Measurements from ENCODE around the gene GUCA2B. TPM values are rescaled to one million over a fixed set of nuclear protein-coding genes. Genes with fewer than 3 reads are reported as not detected.

The GUCA2B gene
- total and polyA plus RNA-seq, 7 donors = 0.06 TPM; not detected in 6

GRCh38 chr1:42127767-42128166, 25.4 kb upstream of the GUCA2B start:
- Histone ChIP-seq H3K4me1 (no peaks in the 10 kb centered on the region), H3K27ac (no peak overlapping the region), H3K36me3 (ENCODE audit: insufficient read depth in 1 of 2, low read depth in 1 of 2) (no peaks in the 10 kb centered on the region), H3K9me3 (no peaks in the 10 kb centered on the region), H3K4me3 (no peak overlapping the region), H3K27me3 (ENCODE audit: insufficient read depth in 3 of 3, low read length in 2 of 3) (peaks cover 0 to 4% (median 2%) of the 10 kb centered on the region in 3 donors)
- 80 to 88% (median 81%) methylated on average over 6 of the region's 6 CpGs for WGBS, 3 donors
- ATAC-seq (no peak), DNase-seq (no peak)
- TF ChIP-seq, protein P1, sequence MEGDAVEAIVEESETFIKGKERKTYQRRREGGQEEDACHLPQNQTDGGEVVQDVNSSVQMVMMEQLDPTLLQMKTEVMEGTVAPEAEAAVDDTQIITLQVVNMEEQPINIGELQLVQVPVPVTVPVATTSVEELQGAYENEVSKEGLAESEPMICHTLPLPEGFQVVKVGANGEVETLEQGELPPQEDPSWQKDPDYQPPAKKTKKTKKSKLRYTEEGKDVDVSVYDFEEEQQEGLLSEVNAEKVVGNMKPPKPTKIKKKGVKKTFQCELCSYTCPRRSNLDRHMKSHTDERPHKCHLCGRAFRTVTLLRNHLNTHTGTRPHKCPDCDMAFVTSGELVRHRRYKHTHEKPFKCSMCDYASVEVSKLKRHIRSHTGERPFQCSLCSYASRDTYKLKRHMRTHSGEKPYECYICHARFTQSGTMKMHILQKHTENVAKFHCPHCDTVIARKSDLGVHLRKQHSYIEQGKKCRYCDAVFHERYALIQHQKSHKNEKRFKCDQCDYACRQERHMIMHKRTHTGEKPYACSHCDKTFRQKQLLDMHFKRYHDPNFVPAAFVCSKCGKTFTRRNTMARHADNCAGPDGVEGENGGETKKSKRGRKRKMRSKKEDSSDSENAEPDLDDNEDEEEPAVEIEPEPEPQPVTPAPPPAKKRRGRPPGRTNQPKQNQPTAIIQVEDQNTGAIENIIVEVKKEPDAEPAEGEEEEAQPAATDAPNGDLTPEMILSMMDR (IDR thresholded peaks at IDR 0.05) = no peak
- intact Hi-C loops (cut with DNase I) = no loop called here

DNA sequence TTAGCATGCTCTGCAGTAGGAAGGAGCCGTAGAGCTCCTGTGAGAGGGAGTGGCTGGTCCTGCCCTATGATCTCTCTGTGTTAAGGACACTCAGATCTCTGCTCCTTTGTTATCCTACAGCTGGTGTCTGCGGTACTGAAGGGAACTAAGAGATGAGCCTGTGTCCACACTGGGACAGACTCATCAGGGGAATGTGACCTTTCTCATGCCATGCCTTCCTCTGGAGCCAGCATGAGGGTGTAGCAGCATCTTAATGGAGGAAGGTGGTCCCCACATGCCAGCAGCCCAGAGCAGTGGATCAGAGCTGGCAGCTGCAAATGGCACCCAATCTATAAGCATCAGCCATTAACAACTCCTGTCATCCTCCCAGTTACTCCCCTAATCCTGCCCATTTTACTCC, 24.7 kb upstream of the GUCA2B start:
- H3K36me3 ChIP-seq (ENCODE audit: insufficient read depth in 1 of 2, low read depth in 1 of 2) = no peaks in the 10 kb centered on the region
- H3K27ac ChIP-seq = no peak overlapping the region
- intact Hi-C loops (cut with DNase I) = no loop called here
- WGBS, 3 donors = 52 to 57% (median 52%) methylated on average over 2 of the region's 2 CpGs
- H3K4me1 ChIP-seq = no peaks in the 10 kb centered on the region
- no peak for ATAC-seq
- no peak for DNase-seq
- peaks cover 0 to 4% (median 2%) of the 10 kb centered on the region in 3 donors for H3K27me3 ChIP-seq (ENCODE audit: insufficient read depth in 3 of 3, low read length in 2 of 3)
- TF ChIP-seq, protein P1 (IDR thresholded peaks at IDR 0.05) = no peak
- no peaks in the 10 kb centered on the region for H3K9me3 ChIP-seq
- H3K4me3 ChIP-seq = no peak overlapping the region

DNA sequence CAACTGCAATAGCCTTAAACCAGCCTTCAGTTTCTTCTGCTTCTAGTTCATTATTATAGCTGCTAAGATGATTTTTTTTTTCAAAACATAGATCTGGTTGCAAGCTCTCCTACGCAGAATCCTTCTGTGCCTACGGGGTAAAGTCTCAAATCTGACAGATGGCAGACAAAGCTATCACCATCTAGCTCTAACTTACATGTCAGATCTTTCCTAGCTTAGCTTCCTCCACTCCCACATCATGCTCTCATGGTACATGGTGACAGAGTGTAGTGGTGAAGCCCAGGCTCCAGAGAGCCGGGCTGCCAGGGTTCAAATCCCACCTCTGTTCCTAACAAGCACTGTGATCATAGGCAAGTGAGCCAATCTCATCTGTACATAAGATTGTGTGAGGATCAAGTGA, 24.2 kb upstream of the GUCA2B start:
- no peak for ATAC-seq

GRCh38 chr1:42130061-42130660, 23.0 kb upstream of the GUCA2B start:
- ATAC-seq = no peak
- Histone ChIP-seq H3K27me3 (ENCODE audit: insufficient read depth in 3 of 3, low read length in 2 of 3) (peaks cover 0 to 4% (median 2%) of the 10 kb centered on the region in 3 donors), H3K4me1 (no peaks in the 10 kb centered on the region), H3K27ac (no peak overlapping the region), H3K4me3 (no peak overlapping the region), H3K9me3 (no peaks in the 10 kb centered on the region), H3K36me3 (ENCODE audit: insufficient read depth in 1 of 2, low read depth in 1 of 2) (no peaks in the 10 kb centered on the region)
- intact Hi-C loops (cut with DNase I) = no loop called here
- WGBS, 3 donors = 75 to 78% (median 76%) methylated on average over 5 of the region's 5 CpGs
- DNase-seq = no peak
- TF ChIP-seq, protein P1 (IDR thresholded peaks at IDR 0.05) = no peak

More for the DNA sequence above, 24.2 kb upstream of the GUCA2B start:
- WGBS, 3 donors = 58 to 74% (median 62%) methylated on average over 3 of the region's 3 CpGs
- no peak for DNase-seq
- peaks cover 0 to 4% (median 2%) of the 10 kb centered on the region in 3 donors for H3K27me3 ChIP-seq (ENCODE audit: insufficient read depth in 3 of 3, low read length in 2 of 3)
- H3K36me3 ChIP-seq (ENCODE audit: insufficient read depth in 1 of 2, low read depth in 1 of 2) = no peaks in the 10 kb centered on the region
- H3K4me3 ChIP-seq = no peak overlapping the region
- intact Hi-C loops (cut with DNase I) = no loop called here
- no peaks in the 10 kb centered on the region for H3K9me3 ChIP-seq
- no peaks in the 10 kb centered on the region for H3K4me1 ChIP-seq
- TF ChIP-seq, protein P1 (IDR thresholded peaks at IDR 0.05) = no peak
- no peak overlapping the region for H3K27ac ChIP-seq

GRCh38 chr1:42133390-42133789, 19.8 kb upstream of the GUCA2B start:
- no peaks in the 10 kb centered on the region for H3K4me1 ChIP-seq
- 87 to 89% (median 88%) methylated on average over 5 of the region's 5 CpGs for WGBS, 3 donors
- no peak for ATAC-seq
- peaks cover 0 to 4% (median 2%) of the 10 kb centered on the region in 3 donors for H3K27me3 ChIP-seq (ENCODE audit: insufficient read depth in 3 of 3, low read length in 2 of 3)
- no peak overlapping the region for H3K27ac ChIP-seq
- no peaks in the 10 kb centered on the region for H3K36me3 ChIP-seq (ENCODE audit: insufficient read depth in 1 of 2, low read depth in 1 of 2)
- TF ChIP-seq, protein P1 (IDR thresholded peaks at IDR 0.05) = no peak
- H3K9me3 ChIP-seq = no peaks in the 10 kb centered on the region
- H3K4me3 ChIP-seq = no peak overlapping the region
- intact Hi-C loops (cut with DNase I) = no loop called here
- DNase-seq = no peak
